ENCODE measurements around the gene MSX1. TPM values are rescaled to one million over a fixed set of nuclear protein-coding genes. Genes with fewer than 3 reads are reported as not detected.

Gene MSX1
- total and polyA plus RNA-seq, 2 of the 13 experiments (the other 11 are each of a cell fraction or from before 2014, with no cell fraction given), result 12.1 to 14.9 TPM

- FAIRE-seq, result no peak
- no TSS peak for BruUV-seq (replicated peaks)
- TF ChIP-seq REXO4 (CRISPR knock-in tag; IDR thresholded peaks at IDR 0.05; ENCODE audit: borderline replicate concordance) (no peak), SNAI1 (CRISPR knock-in tag; IDR thresholded peaks at IDR 0.05; ENCODE audit: borderline replicate concordance) (no peak), ZNF33B (CRISPR knock-in tag; IDR thresholded peaks at IDR 0.05) (no peak), SRSF1 (optimal IDR thresholded peaks at IDR 0.05; ENCODE audit: low read depth, low read length) (no peak), ZKSCAN1 (IDR thresholded peaks at IDR 0.05; ENCODE audit: low read length) (peak; percentile 88), REL (CRISPR knock-in tag; conservative IDR thresholded peaks at IDR 0.05) (no peak), KDM1A (CRISPR knock-in tag; IDR thresholded peaks at IDR 0.05) (0 out of 2 replicates have a peak, but pooled peaks have one; percentile 21), ZNF773 (CRISPR knock-in tag; IDR thresholded peaks at IDR 0.05; ENCODE audit: borderline replicate concordance) (no peak), ASH2L (IDR thresholded peaks at IDR 0.05; ENCODE audit: insufficient read length, low read depth, low read length) (no peak), U2AF2 (IDR thresholded peaks at IDR 0.05; ENCODE audit: low read depth, low read length) (no peak), GPBP1L1 (CRISPR knock-in tag; IDR thresholded peaks at IDR 0.05) (no peak), ELF3 (CRISPR knock-in tag; IDR thresholded peaks at IDR 0.05) (no peak), STAG1 (CRISPR knock-in tag; IDR thresholded peaks at IDR 0.05) (no peak), ZSCAN30 (CRISPR knock-in tag; IDR thresholded peaks at IDR 0.05) (no peak), MED1 (CRISPR knock-in tag; IDR thresholded peaks at IDR 0.05) (no peak), SNAPC2 (CRISPR knock-in tag; IDR thresholded peaks at IDR 0.05) (no peak), PREB (CRISPR knock-in tag; IDR thresholded peaks at IDR 0.05) (no peak), CAMTA2 (CRISPR knock-in tag; IDR thresholded peaks at IDR 0.05; ENCODE audit: borderline replicate concordance) (no peak)
- TF ChIP-seq, protein P1, sequence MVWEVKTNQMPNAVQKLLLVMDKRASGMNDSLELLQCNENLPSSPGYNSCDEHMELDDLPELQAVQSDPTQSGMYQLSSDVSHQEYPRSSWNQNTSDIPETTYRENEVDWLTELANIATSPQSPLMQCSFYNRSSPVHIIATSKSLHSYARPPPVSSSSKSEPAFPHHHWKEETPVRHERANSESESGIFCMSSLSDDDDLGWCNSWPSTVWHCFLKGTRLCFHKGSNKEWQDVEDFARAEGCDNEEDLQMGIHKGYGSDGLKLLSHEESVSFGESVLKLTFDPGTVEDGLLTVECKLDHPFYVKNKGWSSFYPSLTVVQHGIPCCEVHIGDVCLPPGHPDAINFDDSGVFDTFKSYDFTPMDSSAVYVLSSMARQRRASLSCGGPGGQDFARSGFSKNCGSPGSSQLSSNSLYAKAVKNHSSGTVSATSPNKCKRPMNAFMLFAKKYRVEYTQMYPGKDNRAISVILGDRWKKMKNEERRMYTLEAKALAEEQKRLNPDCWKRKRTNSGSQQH (CRISPR knock-in tag; IDR thresholded peaks at IDR 0.05; ENCODE audit: low read depth), result no peak
These were observed 17.6 kb downstream of the MSX1 start for GRCh38 chr4:4876945-4877661.

More at GRCh38 chr4:4876945-4877661, 17.6 kb downstream of the MSX1 start:
- DNase-seq (ENCODE audit: low spot score), result no peak
- H3K27me3 ChIP-seq (ENCODE audit: control insufficient read depth in 1 of 2, insufficient read depth in 2 of 2, low read length in 2 of 2), result peaks cover 1 to 19% of the 10 kb centered on the region in 2 experiments; a peak in 4 of 5 replicates
- H3K9me3 ChIP-seq (ENCODE audit: low read length), result no peaks in the 10 kb centered on the region
- CTCF ChIA-PET (ENCODE audit: low intra/inter-chr PET ratio, low total read pairs), result no interaction called here
- in situ Hi-C loops (cut with HindIII; ENCODE audit: extremely low pct_ligation_motif_present, low pct_unique_long_range_greater_than_20kb), result loop anchor here (5.0 to 10.0 kb wide), 2 partner anchors 312 to 390 kb away; no protein-coding TSS in a partner anchor
- intact Hi-C loops (cut with micrococcal nuclease; ENCODE audit: unreplicated experiment), result no loop called here
- ATAC-seq, result peak; percentile 61
- 32% methylated on average over 12 of the region's 12 CpGs for WGBS (ENCODE audit: low lambda C conversion rate)
- no peak overlapping the region for H3K27ac ChIP-seq (ENCODE audit: extremely low read length, insufficient read depth, low read length)
- no peaks in the 10 kb centered on the region for H3K36me3 ChIP-seq (replicated peaks in 1 of 2; ENCODE audit: control insufficient read depth in 1 of 2, insufficient read depth in 2 of 2, low read length in 2 of 2)
- no peak overlapping the region for H3K9ac ChIP-seq (ENCODE audit: insufficient read depth, low read depth, low read length)
- POLR2A ChIA-PET, result no interaction called here
- no peak overlapping the region for H2AFZ ChIP-seq (ENCODE audit: low read length)
- no peaks in the 10 kb centered on the region for H4K20me1 ChIP-seq (ENCODE audit: insufficient read depth, low read length)
- H3K4me1 ChIP-seq (ENCODE audit: insufficient read depth, low read length), result peaks cover 7% of the 10 kb centered on the region
- H3K4me2 ChIP-seq (ENCODE audit: low read depth, low read length), result no peak overlapping the region
- no peak overlapping the region for H3K4me3 ChIP-seq (replicated peaks in 1 of 3; ENCODE audit: insufficient read depth in 1 of 3, low read depth in 2 of 3, low read length in 3 of 3)
- no peaks in the 10 kb centered on the region for H3K79me2 ChIP-seq (ENCODE audit: insufficient read depth, low read length)
